Stimulated activated naive CD4-positive, alpha-beta T cell treated with Interleukin-2 at 50 U/mL for 16 hours (primary cell): Measurements from ENCODE around the gene NFKBIE.
"Not testable (repeated sequence)": the region's sequence is repeated elsewhere in the genome, so short reads cannot be mapped to it uniquely, and the experiment has no call there.

Experiments used
- DNase-seq: peaks from one replicate; lab custom pipeline; 2025; lab: John Stamatoyannopoulos, UW

Gene NFKBIE

DNA sequence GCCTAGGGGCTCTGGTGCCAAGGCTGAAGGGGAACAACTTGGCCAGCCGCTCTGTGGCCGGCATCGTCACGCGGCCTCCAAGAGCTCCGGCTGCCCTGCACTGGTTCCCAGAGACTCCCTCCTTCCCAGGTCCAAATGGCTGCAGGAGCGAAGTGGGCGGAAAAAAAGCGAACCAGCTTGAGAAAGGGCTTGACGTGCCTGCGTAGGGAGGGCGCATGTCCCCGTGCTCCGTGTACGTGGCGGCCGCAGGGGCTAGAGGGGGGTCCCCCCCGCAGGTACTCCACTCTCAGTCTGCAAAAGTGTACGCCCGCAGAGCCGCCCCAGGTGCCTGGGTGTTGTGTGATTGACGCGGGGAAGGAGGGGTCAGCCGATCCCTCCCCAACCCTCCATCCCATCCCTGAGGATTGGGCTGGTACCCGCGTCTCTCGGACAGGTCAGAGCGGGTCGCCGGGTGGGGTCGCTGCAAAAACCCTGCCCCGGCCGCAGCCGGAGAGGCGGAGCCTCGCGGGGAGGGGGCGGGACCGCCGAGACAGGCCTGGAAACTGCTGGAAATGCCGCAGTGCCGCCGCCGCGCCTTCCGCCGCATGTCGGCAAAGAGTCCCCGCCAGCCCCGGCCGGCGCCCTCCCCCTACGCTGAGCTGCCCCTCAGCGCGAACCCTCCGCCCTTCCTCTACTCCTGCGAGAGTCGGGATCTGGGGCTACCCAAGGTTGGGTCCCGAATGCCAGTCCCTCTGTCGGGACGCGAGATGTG is 19.3 kb downstream of the NFKBIE start:
- peak; percentile 81 for DNase-seq

DNA sequence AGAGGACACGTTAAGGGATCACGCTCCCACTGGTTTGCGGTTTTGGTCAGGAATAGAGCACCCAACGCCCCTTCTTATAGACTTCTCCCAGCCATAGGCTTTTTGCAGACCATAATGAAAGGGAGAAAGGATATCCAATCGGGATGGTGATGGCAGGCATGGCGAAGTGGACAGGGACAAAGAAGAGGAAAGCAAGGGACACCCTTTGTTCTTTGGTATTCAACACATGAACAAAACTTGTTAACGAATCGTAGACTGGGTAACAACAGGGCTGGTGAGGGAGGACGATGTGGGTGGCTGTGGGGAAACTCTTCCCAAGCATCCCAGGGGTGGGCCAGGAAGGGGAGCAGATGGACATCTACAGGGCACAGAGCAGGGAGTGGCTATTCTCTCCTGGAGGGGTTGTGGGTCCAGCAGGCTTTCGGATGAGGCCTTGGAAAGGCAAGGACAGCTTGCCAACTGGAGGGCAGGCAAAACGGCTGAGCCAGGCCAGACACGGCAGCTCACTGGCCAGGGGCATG is 19.9 kb downstream of the NFKBIE start:
- DNase-seq, result no peak

DNA sequence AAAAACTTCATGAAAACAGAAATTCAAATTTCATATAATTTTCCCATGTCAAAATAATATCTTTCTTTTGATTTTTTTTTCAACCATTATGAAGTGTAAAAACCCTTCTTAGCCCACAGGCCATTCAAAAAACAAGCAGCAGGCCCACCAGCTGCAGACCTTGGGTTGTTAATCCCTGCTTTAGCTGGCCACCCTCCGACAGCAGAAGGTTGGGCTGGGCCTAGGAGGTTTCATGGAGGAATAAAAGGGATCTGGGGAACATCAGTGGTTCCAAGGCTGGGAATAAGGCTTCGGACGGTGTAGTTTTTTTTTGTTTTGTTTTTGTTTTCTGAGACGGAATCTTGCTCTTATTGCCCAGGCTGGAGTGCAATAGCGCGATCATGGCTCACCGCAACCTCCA is 22.0 kb downstream of the NFKBIE start:
- no peak for DNase-seq

DNA sequence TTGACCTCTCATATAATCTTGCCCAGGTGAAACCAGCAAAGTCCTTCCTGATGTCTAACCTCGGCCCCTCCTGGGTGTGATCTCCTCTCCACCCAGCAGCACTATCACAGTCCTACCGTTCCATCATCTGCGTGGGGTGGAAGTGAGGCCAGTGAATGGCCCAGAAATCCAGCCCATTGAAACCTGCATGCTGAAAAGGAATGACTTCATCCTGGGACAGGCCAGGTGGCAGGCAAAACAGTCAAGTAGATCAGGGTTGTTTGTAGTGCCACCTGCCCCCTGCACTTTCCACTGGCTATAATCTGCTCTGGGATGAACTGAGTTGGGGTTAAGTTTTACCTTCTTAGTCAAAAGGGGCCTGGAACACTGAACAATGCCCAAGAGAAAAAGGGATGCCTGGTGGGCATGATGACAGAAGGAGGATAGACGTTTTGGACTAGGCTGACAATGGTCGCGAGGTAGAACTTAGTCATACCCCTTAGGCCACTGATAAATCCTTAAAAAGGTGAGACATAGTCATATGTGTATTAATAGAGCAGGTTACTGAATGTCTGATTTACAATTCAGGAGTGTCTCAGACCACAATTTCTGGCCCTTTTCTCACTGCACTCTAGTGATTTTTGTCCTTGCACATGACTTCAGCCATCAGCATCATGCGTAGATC is 26.5 kb downstream of the NFKBIE start:
- no peak for DNase-seq

DNA sequence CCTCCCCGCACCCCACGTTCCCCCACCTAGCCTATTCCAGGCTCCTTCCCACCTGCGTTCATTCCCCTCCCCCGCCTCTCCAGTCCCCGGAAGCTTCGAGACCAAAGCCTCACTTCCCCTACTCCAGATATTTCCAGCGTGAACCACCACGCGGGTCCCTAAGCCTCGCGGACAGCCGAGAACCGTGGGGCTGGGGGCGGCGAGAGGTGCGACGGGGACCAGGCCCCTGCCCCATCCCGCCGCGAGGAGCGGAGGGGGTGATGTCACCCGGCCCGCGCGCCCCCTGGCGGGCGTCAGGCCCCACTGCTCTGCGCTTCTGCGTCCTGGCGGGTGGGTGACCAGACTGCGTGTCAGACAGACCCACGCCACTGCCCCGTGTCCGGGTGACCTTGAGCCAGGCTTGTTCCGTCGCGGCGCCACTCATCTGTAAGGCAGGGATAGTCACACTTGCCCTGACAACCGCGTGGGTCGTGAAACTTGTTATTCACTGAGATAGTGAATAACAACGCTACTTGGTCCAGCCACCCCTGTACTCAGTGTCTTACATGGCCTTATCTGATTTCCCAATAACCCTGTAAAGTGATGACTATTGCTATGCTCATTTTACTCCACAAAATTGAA is 27.4 kb downstream of the NFKBIE start:
- peak; percentile 75 for DNase-seq

DNA sequence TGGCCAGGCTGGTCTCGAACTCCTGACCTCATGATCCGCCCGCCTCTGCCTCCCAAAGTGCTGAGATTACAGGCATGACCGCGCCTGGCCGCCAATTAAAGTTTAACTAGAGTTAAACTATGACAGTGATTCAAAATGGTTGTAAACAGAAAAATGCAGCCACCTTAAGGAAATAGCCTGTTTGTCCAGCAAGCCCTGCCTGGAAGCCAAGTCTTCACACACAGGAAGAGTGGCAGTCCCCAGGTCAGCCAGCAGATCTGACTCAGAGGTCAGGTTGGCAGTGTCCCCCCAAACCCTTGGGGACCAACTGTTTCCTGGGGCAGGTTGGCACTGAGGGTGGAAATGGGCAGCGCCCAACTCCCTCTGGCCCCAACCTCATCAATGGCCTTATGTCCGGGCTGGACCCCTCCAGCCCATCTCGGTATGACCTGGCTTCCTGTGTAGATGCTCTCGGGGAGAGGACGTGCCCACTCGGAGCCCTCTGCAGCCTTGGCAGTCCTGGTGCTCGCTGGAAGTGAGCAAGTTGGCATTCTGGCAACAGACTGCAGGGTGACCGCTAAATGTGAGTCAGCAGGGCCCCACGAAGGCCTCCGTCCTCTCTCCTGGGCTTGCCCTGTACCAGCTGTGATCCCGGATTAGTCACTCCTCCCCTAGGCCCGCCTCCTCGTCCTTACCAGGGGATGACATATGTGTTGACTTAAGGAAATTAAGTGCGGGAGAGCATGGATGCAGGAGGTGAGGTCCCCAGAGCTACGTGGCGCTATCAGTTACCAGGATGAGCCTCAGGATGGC is 28.1 kb downstream of the NFKBIE start:
- DNase-seq, result peak; percentile 64

DNA sequence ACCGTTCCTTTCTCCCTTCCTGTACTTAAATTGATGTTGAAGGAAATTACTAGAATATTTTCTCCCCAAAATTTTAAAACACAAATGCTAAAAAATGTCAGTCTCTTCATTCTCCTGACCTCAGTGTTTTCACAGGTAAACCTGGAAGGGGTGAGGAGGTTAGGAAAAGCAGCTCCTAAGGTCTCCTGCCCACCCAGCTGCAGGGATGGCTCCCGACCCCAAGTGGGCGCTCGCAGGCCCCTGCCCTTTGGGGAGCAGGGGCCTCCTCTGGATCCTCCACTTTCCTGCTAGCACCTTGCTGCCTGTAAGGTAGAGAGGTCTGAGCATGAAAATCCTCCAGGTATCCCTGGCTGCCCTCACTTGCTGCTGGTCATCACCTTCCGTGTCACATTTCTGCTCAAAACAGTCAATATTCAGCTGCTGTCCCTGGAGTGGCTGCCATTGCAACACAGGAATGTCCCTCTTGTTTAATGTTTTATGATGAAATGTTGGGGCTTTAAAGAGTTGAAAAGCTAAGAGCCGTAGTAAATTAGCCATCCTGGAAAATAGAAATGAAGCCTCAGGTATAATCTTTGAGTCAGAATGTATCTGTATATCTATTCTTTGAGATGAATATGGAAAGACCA is 29.3 kb downstream of the NFKBIE start:
- no peak for DNase-seq

DNA sequence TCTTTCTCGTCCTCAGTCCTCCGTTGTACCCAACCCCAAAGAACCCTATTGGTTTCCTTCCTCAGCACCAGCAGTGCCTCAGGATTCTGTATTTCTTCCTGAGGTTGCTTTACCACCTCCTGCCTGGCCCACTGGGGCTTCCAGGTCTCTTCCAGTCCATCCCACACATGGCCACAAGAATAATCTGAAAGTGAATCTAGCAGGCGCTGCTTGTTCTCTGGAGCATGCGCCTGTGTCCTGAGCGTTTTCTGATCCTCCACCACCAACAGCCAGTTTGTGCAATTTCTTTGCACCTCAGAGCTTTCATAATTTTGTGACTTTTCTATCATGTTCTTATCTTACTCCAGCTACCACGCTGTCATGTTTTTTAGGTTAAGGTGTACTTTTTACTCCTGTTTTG is 30.1 kb downstream of the NFKBIE start:
- no peak for DNase-seq

DNA sequence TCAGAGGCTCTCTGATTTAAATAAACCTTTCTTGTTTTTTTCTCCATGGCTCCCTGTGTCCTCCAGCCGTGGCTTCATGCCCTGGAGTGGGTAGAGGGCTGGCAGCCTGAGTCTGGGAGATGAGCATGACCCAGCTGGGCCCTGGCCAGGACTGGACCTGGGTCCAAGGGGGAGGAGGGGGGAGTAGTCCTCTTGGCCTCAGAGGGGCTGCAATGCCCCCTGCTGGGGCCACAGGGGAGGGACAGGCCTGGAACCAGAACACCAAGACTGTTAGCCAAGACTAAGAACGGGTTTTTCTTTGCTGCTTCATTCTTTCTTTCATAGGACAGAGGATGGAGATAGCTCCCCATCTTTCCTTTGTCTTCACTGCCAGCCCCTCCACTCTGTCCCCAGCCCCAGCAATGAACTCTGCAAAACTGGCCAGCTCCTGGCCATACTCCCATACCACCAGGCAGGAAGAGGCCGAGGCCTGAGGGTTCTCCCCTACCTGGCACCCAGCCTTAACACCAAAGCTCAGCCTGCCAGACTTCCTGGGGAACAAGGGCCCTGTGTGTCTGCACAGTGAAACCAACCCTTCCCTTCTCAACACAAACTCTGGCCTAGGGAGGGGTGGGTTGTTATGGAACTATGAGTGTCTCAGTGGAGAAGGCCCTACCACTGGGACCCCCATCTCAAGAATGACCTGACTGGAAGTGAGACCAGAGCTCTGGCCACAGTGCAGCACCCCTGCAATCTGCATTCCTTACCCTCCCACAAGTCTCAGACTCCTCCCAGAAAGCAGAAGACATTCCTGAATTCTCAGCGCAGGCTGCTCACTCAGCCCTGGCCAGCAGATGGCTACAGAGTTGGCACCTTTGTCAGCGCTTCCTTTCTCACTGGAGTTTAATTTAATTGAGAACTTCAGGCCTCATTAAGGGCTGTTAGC is 31.0 kb downstream of the NFKBIE start:
- DNase-seq, result no peak

DNA sequence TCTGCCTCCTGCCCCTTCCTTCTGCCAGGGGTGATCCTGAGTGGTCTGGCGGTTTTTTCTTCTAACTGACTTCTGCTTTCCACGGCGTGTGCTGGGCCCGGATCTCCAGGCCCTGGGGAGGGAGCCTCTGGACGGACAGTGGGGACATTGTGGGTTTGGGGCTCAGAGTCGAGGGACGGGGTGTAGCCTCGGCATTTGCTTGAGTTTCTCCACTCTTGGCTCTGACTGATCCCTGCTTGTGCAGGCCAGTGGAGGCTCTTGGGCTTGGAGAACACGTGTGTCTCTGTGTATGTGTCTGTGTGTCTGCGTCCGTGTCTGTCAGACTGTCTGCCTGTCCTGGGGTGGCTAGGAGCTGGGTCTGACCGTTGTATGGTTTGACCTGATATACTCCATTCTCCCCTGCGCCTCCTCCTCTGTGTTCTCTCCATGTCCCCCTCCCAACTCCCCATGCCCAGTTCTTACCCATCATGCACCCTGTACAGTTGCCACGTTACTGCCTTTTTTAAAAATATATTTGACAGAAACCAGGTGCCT is 31.7 kb downstream of the NFKBIE start:
- DNase-seq, result no peak

DNA sequence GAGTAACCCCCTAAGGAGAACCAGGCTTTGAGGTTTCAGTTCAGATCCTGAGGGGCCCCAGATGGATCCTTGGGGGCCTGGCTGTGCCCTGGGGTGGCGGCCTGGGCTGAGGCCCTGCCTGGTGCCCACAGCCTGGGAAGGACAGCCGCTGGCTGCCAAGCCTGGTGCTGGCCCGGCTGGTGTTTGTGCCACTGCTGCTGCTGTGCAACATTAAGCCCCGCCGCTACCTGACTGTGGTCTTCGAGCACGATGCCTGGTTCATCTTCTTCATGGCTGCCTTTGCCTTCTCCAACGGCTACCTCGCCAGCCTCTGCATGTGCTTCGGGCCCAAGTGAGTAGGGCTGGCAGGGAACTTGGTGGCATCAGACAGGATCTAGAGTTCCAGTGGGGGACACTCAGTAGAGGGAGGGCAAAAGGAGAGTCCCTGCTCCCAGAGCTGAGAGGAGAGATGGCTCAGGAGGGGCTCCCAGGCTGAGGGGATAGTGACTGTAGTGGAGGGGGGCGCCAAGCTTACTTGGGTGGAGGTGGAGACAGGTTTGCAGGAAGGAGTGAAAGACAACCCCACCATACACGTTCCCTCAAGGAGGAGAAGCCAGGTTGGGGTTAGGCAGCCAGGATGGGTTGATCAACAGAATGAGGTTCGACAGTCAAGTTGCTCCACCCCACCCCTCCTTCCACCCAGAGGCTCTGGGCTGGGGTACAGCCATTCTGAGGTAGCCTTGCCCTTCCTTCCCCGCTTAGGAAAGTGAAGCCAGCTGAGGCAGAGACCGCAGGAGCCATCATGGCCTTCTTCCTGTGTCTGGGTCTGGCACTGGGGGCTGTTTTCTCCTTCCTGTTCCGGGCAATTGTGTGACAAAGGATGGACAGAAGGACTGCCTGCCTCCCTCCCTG is 32.4 kb downstream of the NFKBIE start:
- no peak for DNase-seq

DNA sequence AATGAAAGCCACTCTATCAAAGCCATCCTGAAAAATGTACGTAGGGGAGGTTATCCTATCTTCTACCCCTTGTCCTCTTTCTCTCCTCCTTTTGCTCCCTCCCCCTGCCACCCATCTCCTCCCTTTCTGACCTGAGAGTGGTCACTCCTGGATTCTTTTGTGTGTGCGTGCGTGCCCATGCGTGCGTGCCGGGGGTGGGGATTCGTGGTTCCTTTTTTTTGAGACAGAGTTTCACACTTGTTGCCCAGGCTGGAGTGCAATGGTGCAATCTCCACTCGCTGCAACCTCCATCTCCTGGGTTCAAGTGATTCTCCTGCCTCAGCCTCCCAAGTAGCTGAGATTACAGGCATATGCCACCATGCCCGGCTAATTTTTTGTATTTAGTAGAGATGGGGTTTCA is 33.9 kb downstream of the NFKBIE start:
- not testable (repeated sequence) for DNase-seq

DNA sequence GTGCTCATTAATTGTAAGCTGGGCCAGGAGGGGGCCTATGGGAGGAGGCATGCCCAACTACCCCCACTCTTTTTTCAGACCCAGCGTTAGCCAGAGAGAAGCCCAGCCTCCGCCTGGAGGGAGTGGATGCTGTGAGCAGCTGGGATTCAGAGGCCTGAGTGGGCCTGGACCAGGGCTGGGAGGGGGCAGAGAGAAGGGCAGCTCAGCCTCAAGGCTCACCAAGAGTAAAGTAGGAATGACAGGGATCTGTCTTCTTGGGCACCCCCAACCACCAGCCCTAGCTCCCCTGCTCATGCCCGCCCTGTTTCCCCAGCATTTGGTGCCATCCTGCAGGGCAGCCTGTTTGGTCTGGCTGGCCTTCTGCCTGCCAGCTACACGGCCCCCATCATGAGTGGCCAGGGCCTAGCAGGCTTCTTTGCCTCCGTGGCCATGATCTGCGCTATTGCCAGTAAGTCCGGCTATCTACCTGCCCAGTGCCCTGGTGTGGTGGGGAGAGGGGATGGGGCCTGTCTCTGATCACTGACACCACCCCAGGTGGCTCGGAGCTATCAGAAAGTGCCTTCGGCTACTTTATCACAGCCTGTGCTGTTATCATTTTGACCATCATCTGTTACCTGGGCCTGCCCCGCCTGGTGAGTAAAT is 35.2 kb downstream of the NFKBIE start:
- DNase-seq, result no peak

DNA sequence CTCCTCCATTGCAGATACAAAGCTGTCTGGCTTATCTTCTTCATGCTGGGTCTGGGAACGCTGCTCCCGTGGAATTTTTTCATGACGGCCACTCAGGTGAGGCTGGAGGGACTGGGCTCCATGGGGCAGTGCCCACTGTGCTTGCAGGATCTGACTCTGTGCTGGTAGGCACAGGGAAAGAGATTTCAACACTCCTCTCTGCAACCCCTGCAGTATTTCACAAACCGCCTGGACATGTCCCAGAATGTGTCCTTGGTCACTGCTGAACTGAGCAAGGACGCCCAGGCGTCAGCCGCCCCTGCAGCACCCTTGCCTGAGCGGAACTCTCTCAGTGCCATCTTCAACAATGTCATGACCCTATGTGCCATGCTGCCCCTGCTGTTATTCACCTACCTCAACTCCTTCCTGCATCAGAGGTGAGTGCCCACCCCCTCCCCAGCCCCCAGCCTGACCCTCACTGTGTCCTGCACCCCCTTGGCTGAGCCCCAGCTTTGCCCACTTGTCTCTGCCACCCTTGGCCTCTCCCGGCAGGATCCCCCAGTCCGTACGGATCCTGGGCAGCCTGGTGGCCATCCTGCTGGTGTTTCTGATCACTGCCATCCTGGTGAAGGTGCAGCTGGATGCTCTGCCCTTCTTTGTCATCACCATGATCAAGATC is 35.8 kb downstream of the NFKBIE start:
- no peak for DNase-seq

DNA sequence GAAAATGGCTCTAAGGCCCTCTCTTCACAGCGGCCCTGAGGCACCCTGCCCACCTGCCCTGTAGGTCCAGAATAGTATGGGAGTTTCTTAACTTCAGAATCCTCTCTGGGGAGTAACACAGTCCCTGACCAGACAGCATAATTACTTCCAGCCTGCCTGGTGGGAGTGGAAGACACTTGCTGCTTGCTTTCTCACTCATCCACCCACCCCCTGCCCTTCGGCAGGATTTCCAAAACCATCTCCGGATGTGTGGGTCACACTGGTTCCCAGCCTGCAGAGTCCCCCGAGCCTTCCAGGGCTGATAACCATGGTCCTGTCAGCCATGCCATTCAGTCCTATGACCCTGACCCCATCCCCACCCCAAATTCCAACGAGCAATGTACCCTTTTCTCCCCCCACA is 36.5 kb downstream of the NFKBIE start:
- no peak for DNase-seq

DNA sequence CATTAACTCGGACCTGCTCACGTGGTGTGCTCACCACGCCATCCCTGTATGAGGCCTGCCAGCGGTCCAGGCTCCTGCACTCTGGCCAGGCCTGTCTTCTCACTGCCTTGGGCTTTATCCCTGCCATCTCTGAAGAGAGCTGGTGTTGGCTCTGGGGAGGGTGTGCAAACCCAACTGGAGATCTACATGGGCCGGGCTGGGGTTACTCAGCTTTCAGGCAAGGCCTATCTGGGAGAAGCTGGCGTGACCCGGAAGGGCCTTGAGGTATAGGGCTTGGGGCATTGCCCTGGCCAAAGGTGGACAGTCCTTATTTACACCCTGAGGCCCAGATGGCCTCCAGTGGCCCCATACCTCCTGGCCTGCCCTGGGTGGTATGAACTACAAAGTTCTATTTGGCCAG is 36.9 kb downstream of the NFKBIE start:
- no peak for DNase-seq

DNA sequence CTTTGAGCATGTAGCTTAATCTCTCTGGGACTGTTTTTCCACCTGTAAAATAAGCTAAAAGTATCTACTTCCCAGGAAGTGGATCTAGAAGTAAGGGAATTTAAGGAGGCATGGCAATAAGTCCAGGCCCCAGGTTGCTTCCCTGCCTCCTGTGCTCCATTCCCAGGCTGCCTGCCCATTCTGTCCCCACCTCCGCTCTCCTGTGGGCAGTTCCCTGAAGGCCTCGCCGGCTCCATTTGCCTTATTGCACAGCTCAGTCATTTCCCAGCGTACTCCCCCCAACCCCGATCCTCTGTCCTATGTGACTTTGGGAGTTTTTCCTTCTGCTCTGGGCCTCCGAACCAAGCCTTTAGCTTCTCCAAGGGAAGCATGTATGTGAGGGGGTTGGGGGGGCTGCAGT is 37.3 kb downstream of the NFKBIE start:
- DNase-seq, result no peak

DNA sequence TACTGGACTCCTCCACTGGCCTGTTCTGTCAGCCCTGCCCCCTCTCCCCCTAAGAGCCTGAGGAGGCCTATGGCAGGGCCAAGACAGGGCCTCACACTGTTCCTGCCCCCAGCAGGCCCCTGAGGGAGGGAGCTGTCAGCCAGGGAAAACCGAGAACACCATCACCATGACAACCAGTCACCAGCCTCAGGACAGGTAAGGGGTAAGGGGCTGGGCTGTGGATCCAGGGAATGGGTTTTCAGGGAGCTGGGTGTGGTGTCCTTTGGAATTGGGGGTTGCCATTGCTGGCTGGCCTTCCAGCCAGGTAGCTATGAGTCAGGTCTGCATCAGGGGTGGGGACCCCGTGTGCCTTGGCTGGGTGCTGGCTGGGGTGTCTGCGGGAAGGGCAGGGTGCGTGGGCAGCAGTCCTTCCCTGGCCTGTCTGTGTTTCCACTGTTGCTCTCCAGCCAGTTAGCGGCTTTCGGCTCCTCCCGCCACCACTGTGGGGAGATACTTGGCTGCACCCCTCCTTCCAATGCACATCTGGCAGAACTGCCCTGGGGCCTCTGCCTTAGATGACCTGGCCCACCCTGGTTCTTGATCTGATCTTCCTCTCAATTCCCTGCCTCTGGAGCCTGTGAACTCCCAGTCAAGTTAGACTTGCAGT is 38.1 kb downstream of the NFKBIE start:
- DNase-seq, result no peak
